Psoas muscle (tissue), 8 donors: ENCODE data around the gene UGT2B17. TPM values are rescaled to one million over a fixed set of nuclear protein-coding genes. Genes with fewer than 3 reads are reported as not detected.
"Not testable (repeated sequence)": the region's sequence is repeated elsewhere in the genome, so short reads cannot be mapped to it uniquely, and the experiment has no call there.

Experiments
- ATAC-seq, 4 donors: fragments of 200-7000 bp; cut with Tn5 transposase; one replicate each; pipeline ENCODE4 v1.9.1; 2020; ENCODE audit warnings: moderate library complexity in 3 of 4, mild to moderate bottlenecking in 2 of 4
- DNase-seq, 2 donors: peaks; one replicate each; pipeline ENCODE4 v3.0.0-alpha.2; 2020
- H3K27ac ChIP-seq: fragments of 200-600 bp; one replicate; pipeline ENCODE4 v1.8.0; 2022
- H3K27me3 ChIP-seq, 3 donors: fragments of 200-600 bp in 1 of 3; one replicate each; pipeline versions ENCODE4 v1.6.1 to v1.8.0; 2013 to 2022; ENCODE audit warnings: low read length in 2 of 3, mild to moderate bottlenecking in 2 of 3, moderate library complexity in 1 of 3; ENCODE audit not compliant: insufficient read depth in 3 of 3
- H3K36me3 ChIP-seq, 2 donors: fragments of 200-600 bp in 1 of 2; one replicate each; pipeline versions ENCODE4 v1.6.1 to v1.8.0; 2013 to 2022; ENCODE audit warnings: low read depth in 1 of 2, mild to moderate bottlenecking in 1 of 2, moderate library complexity in 1 of 2; ENCODE audit not compliant: insufficient read depth in 1 of 2
- H3K4me1 ChIP-seq: fragments of 200-600 bp; one replicate; pipeline ENCODE4 v1.8.0; 2022
- H3K4me3 ChIP-seq: fragments of 200-600 bp; one replicate; pipeline ENCODE4 v1.8.0; 2022; ENCODE audit warnings: mild to moderate bottlenecking
- H3K9me3 ChIP-seq: fragments of 200-600 bp; one replicate; pipeline ENCODE4 v1.8.0; 2022
- WGBS, 3 donors: extraction: QIAGEN DNeasy Blood & Tissue Kit; methylation state at CpG; one replicate each; pipeline versions ENCODE4 v1.1.6 to v1.1.7; 2013; 5-methylcytosine and 5-hydroxymethylcytosine counted together
- intact Hi-C, 2 donors: fragments of 100-400 bp; cut with DNase I; formaldehyde crosslinking; loops; one replicate each; pipeline versions ENCODE4 v1.11.0 to v1.14.2; 2022
- polyA plus RNA-seq, 3 donors: library from polyadenylated mRNA; stranded (reverse); fragments of 200-250 nt; gene quantifications; one replicate each; pipeline ENCODE4 v1.2.3, GENCODE V29; 2013
- total RNA-seq, 4 donors: library from RNA; stranded (reverse); fragmentation: NEBNext Ultra II Directional in 2 of 4; extraction: Animal tissue kit (Norgen Biotek cat#: 25700) in 2 of 4; gene quantifications; one replicate each; pipeline versions ENCODE4 v1.2.1 to v1.2.4, GENCODE V29; 2021 to 2023
- TF ChIP-seq, protein P1 (sequence below): fragments of 200-600 bp; IDR thresholded peaks from one replicate; pipeline ENCODE4 v1.8.0; 2022; ENCODE audit warnings: antibody characterized with exemption
- donor health status: healthy with polysubstance abuse.
- donor health status: DM: no; HTN: no; CAD: no; lungs with moderate emphysema.
- donor health status: Bipolar disorder and iron deficiency.
- donor health status: healthy.
- donor health status: DM: yes; HTN: yes; CAD: no.
- donor health status: DM: no; HTN: no; CAD: no.
- donor health status: DM: no; HTN: no; CAD: no.
- donor health status: DM: yes; HTN: yes; CAD: no.

The UGT2B17 gene
- total and polyA plus RNA-seq, 7 donors = not detected

- H3K9me3 ChIP-seq = no peaks in the 10 kb centered on the region
- H3K36me3 ChIP-seq = no peaks in the 10 kb centered on the region
- DNase-seq (no peak), ATAC-seq (no peak)
- no peak overlapping the region for H3K4me3 ChIP-seq
- H3K4me1 ChIP-seq = no peaks in the 10 kb centered on the region
- intact Hi-C loops = no loop called here
- no peak overlapping the region for H3K27ac ChIP-seq
- 78 to 85% methylated on average over 1 of the region's 1 CpG; no CpG with 5 or more reads in 1 of the 3 donors for WGBS, 3 donors
- TF ChIP-seq, protein P1, sequence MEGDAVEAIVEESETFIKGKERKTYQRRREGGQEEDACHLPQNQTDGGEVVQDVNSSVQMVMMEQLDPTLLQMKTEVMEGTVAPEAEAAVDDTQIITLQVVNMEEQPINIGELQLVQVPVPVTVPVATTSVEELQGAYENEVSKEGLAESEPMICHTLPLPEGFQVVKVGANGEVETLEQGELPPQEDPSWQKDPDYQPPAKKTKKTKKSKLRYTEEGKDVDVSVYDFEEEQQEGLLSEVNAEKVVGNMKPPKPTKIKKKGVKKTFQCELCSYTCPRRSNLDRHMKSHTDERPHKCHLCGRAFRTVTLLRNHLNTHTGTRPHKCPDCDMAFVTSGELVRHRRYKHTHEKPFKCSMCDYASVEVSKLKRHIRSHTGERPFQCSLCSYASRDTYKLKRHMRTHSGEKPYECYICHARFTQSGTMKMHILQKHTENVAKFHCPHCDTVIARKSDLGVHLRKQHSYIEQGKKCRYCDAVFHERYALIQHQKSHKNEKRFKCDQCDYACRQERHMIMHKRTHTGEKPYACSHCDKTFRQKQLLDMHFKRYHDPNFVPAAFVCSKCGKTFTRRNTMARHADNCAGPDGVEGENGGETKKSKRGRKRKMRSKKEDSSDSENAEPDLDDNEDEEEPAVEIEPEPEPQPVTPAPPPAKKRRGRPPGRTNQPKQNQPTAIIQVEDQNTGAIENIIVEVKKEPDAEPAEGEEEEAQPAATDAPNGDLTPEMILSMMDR = no peak
- no peaks in the 10 kb centered on the region for H3K27me3 ChIP-seq
These were observed 57.2 kb downstream of the UGT2B17 start for GRCh38 chr4:68518889-68519288.

GRCh38 chr4:68505452-68505851 lies 70.7 kb downstream of the UGT2B17 start:
- H3K4me3 ChIP-seq, H3K27me3 ChIP-seq, H3K9me3 ChIP-seq, ATAC-seq, H3K27ac ChIP-seq, DNase-seq, H3K4me1 ChIP-seq, H3K36me3 ChIP-seq, intact Hi-C loops: not testable (repeated sequence)
- 90 to 96% (median 96%) methylated on average over 1 of the region's 1 CpG for WGBS, 3 donors

DNA sequence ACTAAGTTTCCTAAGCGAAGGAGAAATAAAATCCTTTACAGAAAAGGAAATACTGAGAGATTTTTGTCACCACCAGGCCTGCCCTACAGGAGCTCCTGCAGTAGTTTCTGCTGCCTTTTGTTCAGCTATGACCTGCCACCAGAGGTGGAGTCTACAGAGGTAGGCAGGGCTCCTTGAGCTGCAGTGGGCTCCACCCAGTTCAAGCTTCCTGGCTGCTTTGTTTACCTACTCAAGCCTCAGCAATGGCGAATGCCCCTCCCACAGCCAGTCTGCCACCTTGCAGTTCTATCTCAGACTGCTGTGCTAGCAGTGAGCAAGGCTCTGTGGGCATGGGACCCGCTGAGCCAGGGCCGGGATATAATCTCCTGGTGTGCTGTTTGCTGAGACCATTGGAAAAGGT lies 71.3 kb downstream of the UGT2B17 start:
- intact Hi-C loops = loop anchor here in 1 of 2 donors (5.0 kb wide), 1 partner anchor 122 kb away; no protein-coding TSS in a partner anchor

DNA sequence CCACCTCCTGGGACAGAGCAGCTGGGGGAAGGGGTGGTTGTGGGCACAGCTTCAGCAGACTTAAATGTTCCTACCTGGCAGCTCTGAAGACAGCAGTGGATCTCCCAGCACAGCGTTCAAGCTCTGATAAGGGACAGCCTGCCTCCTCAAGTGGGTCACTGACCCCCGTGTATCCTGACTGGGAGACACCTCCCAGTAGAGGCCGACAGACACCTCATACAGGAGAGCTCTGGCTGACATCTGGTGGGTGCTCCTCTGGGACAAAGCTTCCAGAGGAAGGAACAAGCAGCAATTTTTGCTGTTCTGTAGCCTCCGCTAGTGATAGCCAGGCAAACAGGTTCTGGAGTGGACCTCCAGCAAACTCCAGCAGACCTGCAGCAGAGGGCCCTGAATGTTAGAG lies 72.7 kb downstream of the UGT2B17 start:
- not testable (repeated sequence) for H3K4me1 ChIP-seq, H3K36me3 ChIP-seq, H3K4me3 ChIP-seq, H3K9me3 ChIP-seq, ATAC-seq, H3K27ac ChIP-seq, DNase-seq, H3K27me3 ChIP-seq
- intact Hi-C loops = loop anchor here in 1 of 2 donors (5.0 kb wide), 1 partner anchor 124 kb away; no protein-coding TSS in a partner anchor
- 80 to 89% (median 87%) methylated on average over 4 of the region's 4 CpGs for WGBS, 3 donors

More for the DNA sequence above, 71.3 kb downstream of the UGT2B17 start:
- not testable (repeated sequence) for DNase-seq, H3K9me3 ChIP-seq, H3K27ac ChIP-seq, H3K27me3 ChIP-seq, ATAC-seq, H3K36me3 ChIP-seq, H3K4me1 ChIP-seq, H3K4me3 ChIP-seq
- WGBS, 3 donors = 90 to 96% (median 93%) methylated on average over 4 of the region's 4 CpGs

GRCh38 chr4:68499021-68499420 lies 77.1 kb downstream of the UGT2B17 start:
- Histone ChIP-seq H3K4me3 (no peak overlapping the region), H3K27ac (no peak overlapping the region), H3K4me1 (no peaks in the 10 kb centered on the region), H3K27me3 (no peaks in the 10 kb centered on the region), H3K36me3 (no peaks in the 10 kb centered on the region), H3K9me3 (no peaks in the 10 kb centered on the region)
- ATAC-seq = no peak
- DNase-seq = no peak
- 70 to 80% (median 73%) methylated on average over 4 of the region's 4 CpGs for WGBS, 3 donors
- intact Hi-C loops = loop anchor here (5.0 kb wide), 1 partner anchor 673 kb away; no protein-coding TSS in a partner anchor
- TF ChIP-seq, protein P1 = no peak

DNA sequence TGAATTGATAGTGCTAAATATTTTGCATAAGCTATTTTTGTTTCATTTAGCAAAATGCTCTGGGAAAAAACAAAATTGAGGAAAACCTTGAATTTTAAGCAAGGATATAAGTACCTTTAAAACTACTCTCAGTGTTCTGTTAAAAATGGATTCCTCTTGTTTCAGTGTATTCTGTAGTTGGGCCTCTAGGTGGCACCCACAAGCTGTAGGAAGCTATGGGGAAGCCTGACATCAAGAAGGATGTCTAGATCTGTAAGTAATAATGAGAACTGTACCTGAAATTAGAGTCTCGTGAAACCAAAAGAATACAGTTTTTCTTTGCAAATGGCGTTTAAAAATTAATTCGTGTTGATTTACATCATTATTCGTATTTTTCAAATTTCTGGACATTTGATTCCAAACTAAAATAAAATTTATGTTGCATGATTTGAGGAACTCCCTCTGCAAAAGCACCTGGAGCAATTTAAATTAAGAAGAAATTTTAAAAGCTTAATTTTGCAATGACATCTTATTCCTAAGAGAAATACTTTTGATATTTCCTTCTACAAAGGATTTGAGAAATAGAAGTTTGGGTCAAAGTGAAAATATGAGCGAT lies 77.6 kb downstream of the UGT2B17 start:
- ATAC-seq (peak in 2 of 4 donors; percentile 58 to 69), DNase-seq (no peak)
- no peak overlapping the region for H3K27ac ChIP-seq
- H3K9me3 ChIP-seq = no peaks in the 10 kb centered on the region
- no peak overlapping the region for H3K4me3 ChIP-seq
- H3K4me1 ChIP-seq = no peaks in the 10 kb centered on the region
- no peaks in the 10 kb centered on the region for H3K27me3 ChIP-seq
- intact Hi-C loops = loop anchor here (5.0 kb wide), 1 partner anchor 674 kb away; no protein-coding TSS in a partner anchor
- TF ChIP-seq, protein P1 = peak; percentile 70
- H3K36me3 ChIP-seq = no peaks in the 10 kb centered on the region
- 18 to 21% (median 20%) methylated on average over 5 of the region's 5 CpGs for whole genome bisulfite sequencing, 3 donors
